ENCODE data around the gene TRMT5.

The TRMT5 gene

GRCh38 chr14:60980811-60981632 is at the start of gene TRMT5, which contains the start of gene SLC38A6:
Gene TRMT5 (minus strand): TSS chr14:60981079. CDS start chr14:60980973, 106 bp downstream.
Gene SLC38A6 (plus strand): TSS chr14:60981245. CDS start chr14:60981278, 33 bp downstream.
- DNase-seq: peak; percentile 85 to 94

- DNase-seq: no peak
Measured at GRCh38 chr14:61026526-61026925, 45.6 kb upstream of the TRMT5 start.

GRCh38 chr14:61025251-61026223 is 44.7 kb upstream of the TRMT5 start:
- peak; percentile 40 to 76 for DNase-seq

DNA sequence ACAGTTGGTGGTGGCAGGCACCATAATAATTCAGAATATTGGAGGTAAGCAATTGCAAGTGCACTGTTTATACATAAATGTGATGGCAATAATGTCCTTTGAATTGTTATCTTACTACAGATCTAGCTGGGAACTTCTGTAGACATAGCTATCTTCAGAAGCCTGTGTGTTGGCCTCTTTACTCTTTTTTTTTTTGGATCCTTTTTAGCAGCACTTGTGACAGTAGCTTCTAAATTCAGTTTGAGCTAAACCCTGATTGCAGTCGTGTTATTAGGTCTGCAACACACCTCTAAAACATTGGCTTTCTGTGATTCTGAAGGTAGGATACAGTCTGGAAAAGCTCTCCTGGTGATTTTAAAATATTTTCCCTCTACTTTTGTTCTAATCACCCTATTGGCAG is 38.7 kb upstream of the TRMT5 start:
- no peak for DNase-seq

DNA sequence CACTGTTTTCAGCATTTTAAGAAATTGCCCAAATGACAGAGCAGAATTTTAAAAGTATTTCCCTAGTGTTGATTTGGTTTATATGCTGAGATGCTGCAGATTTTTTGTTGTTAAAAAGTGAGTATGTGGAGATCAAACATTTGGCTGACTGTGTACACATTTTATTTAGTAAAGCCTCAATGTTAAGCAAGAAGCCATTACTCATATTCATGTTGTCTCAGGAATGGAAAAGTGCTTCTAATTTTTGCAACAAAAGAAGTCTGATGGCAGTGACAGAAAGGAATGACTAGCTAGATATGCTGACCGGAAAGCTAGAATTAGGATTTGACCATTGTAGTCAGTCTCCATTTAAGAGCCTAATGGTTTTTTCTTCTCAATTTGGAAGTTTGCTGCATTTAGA is 22.7 kb upstream of the TRMT5 start:
- no peak for DNase-seq

- no peak for DNase-seq
Measured at GRCh38 chr14:60999536-60999935, 18.7 kb upstream of the TRMT5 start.

GRCh38 chr14:60998617-60999016 is 17.7 kb upstream of the TRMT5 start:
- no peak for DNase-seq

DNA sequence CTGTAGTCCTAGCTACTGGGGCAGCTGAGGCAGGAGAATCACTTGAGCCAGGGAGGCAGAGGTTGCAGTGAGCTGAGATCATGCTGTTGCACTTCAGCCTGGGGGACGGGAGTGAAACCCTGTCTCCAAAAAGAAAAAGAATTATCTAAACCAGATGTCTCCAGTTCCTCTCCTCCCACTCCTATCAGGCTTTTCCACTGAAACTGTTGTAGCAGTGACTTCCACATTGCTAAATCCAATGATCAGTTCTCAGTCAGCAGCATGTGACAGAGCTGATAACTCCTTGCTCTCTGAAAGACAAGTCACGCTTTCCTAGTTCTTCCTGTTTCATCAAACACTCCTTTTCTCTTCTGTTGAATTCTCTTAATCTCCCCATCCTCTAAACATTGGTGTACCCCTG is 8.7 kb upstream of the TRMT5 start:
- DNase-seq: no peak

- DNase-seq: no peak
Measured at GRCh38 chr14:60986500-60986899, 5.6 kb upstream of the TRMT5 start.

DNA sequence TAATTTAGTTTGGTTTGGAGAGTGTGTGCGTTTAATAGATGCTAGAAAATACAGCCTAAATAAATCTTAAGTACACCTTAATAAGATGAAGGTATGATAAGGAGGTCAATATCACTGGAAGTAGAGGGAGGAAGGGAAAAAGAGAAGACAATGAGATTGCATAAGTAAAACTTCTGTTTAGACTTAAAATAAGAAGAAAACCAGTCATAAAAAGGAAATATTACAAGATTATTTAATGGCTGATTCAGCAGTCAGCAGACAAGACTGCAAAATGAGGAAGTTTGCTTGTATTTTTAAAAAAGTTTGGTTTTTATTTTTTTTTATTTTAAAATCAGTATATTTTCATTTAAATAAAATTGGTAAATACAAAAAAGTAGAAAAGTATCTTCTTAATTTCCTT is 3.3 kb upstream of the TRMT5 start:
- no peak for DNase-seq

DNA sequence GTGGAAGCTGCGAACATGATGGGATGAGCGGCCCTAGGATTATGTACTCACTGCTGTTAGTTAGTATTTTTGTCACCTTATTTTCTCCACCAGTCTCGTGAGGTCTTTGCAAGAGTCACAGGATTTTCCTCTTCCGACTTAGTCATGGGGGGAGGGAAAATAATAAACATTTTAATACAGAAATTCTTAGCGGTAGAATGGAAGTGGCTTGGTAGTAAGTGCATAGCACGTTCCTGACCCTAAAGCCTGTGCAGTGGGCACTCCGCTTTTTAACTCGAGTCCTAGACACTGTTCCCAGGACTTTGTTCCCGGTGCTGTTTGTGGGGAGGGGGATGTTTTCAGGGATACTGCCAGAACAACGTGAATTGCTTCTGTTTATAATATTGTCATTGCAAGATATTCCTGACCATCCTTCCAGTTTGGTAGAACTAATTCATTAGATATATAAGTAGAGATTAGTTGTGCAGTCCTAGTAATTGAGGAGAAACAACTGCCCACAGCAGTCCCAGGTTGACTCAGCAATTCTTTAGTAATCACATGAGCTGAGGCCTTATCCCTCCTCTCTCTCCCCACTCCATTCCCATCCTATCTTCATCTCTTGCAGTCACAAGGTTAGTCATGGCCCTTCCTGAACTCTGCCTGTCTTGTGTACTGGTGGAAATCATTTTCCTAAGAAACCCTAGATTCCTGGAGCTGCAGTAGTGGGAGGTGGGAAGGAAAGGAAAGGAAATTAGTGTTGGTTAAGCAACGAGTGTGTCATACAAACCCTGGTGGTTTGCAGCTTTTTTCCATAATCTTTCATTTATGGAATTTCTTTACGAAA is 965 bp upstream of the TRMT5 start:
- no peak for DNase-seq

DNA sequence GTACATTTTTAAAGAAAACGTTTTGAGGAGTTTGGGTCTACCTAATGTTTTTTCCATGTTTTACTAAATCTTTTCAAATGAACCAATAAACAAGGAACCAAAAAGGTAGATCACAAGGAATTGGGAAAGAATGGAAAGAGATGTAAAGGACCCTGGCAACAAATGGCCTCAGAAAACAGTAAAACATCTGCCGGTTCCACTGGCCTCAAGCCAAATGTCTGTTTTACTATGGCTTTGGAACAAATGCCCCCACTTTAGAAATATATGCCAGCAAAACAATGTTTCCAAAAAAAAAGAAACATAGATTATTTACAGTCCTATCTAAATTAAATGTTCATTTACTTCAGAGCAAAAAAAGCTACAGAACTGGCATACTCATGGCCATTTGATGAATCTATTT is 3.0 kb downstream of the TRMT5 start:
- DNase-seq: peak in 1 of 2 experiments; percentile 35

DNA sequence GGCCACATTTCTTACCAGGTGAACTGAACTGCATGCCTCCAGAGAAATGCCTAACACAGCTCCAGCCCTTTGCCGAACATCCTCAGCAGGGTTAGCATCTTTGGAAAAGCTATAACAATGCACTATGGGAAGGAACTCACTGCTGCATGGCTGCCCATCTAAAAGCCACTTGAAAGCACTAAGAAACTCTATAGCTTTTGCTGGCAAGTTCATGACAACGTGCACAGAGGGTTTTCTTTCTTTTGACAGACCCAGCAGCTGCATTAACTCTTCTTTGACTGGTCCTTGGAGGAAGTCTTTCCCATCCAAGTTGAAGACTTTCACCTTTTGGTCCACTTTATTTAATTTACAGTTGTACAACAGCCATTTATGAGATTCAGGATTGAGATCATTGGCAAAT is 5.3 kb downstream of the TRMT5 start:
- DNase-seq: no peak

DNA sequence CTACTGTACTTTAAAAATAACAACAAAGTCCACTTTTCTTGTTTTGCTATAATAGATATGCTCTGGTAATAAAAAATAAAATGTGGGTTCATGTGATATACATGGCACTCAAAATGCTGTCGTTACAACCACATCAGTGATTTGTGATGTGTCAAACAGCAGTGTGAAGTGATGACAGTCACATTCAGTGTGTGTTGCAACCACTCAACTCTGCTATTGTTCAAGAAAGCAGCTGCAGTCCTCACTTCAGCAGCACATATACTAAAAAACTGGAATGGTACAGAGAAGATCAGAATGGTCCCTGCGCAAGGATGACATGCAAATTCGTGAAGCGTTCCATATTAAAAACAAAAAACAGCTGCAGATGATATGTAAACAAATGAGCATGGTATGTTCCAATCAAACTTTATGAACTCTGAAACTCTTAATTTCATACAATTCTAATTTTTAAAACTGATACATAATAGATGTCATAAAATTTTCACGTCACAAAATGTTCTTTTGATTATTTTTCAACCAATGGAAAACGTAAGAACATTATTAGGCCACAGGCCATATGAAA is 6.7 kb downstream of the TRMT5 start:
- no peak for DNase-seq

GRCh38 chr14:60973070-60973469 is 7.8 kb downstream of the TRMT5 start:
- no peak for DNase-seq

GRCh38 chr14:60972295-60972694 is 8.6 kb downstream of the TRMT5 start:
- DNase-seq: no peak

DNA sequence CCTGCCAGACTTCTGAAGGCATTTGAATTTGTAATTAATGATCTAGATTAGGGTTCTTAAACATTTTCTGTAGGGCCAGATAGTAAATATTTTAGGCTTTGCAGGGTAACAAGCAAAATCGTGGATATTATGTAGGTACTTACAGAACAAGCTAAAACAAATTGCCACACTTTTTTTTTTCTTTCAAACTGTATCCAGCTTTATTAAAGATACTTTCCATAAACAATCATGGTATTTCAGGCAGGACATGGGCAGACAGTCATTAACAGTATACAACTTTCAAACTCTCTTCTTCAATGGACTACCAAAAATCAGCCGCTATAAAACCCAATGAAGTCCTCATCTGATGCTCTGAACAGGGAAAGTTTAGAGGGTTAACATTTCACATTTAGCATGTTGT is 9.6 kb downstream of the TRMT5 start:
- DNase-seq: no peak

- DNase-seq: no peak
Measured at GRCh38 chr14:60970146-60970545, 10.7 kb downstream of the TRMT5 start.

- no peak for DNase-seq
Measured at GRCh38 chr14:60968671-60969070, 12.2 kb downstream of the TRMT5 start.

DNA sequence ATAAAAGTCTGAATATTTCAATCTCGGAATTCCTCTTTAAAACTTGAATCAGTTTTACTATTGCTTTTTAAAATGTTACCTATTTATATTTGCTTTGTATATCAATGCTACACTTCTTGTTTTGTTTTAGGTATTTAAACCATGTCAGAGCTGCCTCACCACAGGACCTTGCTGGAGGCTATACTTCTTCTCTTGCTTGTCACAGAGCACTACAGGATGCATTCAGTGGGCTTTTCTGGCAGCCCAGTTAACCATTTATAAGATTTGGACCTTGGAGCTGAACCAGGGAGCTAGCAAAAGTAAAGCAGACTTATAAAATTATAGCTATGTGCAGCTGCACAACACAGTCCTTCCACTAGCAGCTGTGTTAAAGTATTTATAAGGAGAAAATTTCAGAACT is 12.8 kb downstream of the TRMT5 start:
- no peak for DNase-seq

DNA sequence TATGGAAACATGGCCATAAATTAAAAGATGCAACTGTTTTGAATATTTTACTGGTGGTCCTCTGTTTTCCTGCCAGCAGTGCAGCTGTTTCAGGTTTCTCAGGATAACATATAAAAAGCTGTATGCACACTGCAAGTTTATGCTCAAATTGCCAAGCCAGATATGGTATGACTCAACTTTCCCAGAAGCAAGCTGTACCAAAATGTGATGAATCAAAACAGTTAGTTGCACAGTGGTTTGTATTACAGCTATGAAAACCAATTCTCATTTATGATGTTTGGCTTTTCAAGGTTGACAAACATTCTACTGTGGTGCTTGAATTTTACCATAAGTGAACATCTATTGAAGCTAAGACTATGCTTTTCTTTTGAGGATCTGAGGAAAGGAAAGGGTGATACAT is 15.5 kb downstream of the TRMT5 start:
- DNase-seq: no peak

DNA sequence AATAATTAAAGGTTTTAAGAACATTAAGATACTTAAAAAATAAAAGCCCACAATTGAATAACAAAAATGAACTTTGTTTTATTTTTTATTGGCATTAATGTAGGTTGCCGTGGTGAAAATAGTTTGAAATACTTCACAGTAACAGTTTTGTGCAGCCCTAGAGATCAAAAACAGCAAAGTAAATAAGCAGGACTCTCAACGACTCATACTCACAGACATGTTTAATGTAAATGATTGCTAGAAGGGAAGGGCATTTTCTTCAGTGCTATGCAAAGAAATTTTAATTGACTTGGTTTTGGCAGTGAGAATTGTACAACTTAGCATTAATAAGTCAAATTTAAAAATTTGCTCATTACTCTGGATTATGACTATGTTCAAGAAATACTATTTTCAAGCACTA is 16.0 kb downstream of the TRMT5 start:
- DNase-seq: no peak

DNA sequence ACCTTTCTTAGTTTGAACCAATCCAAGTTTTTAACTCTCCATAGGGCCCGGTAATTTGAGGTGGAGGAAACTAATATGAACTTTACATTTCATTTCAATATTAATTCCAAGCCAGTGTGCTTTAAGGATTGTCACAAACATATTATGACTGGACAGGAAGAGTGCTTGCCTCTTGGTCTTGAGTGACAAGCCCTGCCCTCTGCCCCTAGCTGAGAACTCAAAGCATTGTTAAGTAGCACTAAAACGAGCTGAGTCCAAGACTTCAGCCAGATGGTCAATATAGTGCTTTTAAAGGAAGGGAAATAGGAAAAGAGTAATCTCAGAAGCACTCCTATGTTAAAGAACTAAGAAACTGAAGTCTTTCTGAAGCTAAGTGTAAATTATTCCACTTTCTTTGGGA is 17.1 kb downstream of the TRMT5 start:
- DNase-seq: no peak

Measured in NCI-H446 (cell line).